Fibroblast of lung (primary cell): Measurements from ENCODE around the gene NPS. TPM values are rescaled to one million over a fixed set of nuclear protein-coding genes. Genes with fewer than 3 reads are reported as not detected.

Experiments
- DNase-seq, 2 donors: peaks; one replicate each; pipeline versions ENCODE4 v3.0.0 to v3.0.0-alpha.2; 2010; ENCODE audit warnings: low read depth in 2 of 2
- H2AFZ ChIP-seq: 2 replicates; pipeline ENCODE4 v1.5.1; 2012; ENCODE audit warnings: low read length, control low read depth, inconsistent platforms
- H3K27ac ChIP-seq: 2 replicates; pipeline ENCODE4 v1.5.1; 2011; ENCODE audit warnings: low read length, control low read depth; ENCODE audit not compliant: insufficient read depth
- H3K27me3 ChIP-seq: 2 replicates; pipeline ENCODE4 v1.5.1; 2011; ENCODE audit warnings: mild to moderate bottlenecking, low read length; ENCODE audit not compliant: control insufficient read depth, insufficient read depth
- H3K36me3 ChIP-seq: 2 replicates; pipeline ENCODE4 v1.5.1; 2011; ENCODE audit warnings: low read length; ENCODE audit not compliant: control insufficient read depth, insufficient read depth
- H3K4me1 ChIP-seq: 2 replicates; pipeline ENCODE4 v1.5.1; 2011; ENCODE audit warnings: low read length; ENCODE audit not compliant: control insufficient read depth, insufficient read depth; ENCODE audit errors: extremely low read depth
- H3K4me2 ChIP-seq: 2 replicates; pipeline ENCODE4 v1.5.1; 2011; ENCODE audit warnings: low read length, control low read depth; ENCODE audit not compliant: insufficient read depth; ENCODE audit errors: extremely low read depth
- H3K4me3 ChIP-seq, 4 experiments: fragments of 200-600 bp in 1 of 4; sonication (generic) in 1 of 4; replicated peaks in 1 of 4; 2 replicates each; pipeline ENCODE4 v1.5.1; 2011 to 2016; ENCODE audit warnings: low read length in 4 of 4, low read depth in 3 of 4, mild to moderate bottlenecking in 3 of 4, control low read depth in 2 of 4, inconsistent platforms in 1 of 4, mixed read lengths in 1 of 4; ENCODE audit not compliant: insufficient read depth in 1 of 4; ENCODE audit errors: control extremely low read depth in 1 of 4
- H3K79me2 ChIP-seq: 2 replicates; pipeline ENCODE4 v1.5.1; 2012; ENCODE audit warnings: mild to moderate bottlenecking, low read length, inconsistent platforms; ENCODE audit not compliant: control insufficient read depth, insufficient read depth
- H3K9ac ChIP-seq: 2 replicates; pipeline ENCODE4 v1.5.1; 2011; ENCODE audit warnings: mild to moderate bottlenecking, low read length, control low read depth; ENCODE audit not compliant: insufficient read depth
- H3K9me3 ChIP-seq: 2 replicates; pipeline ENCODE4 v1.5.1; 2012; ENCODE audit warnings: low read depth, low read length; ENCODE audit not compliant: control insufficient read depth, insufficient read depth
- H4K20me1 ChIP-seq: 2 replicates; pipeline ENCODE4 v1.5.1; 2011; ENCODE audit warnings: low read length; ENCODE audit not compliant: control insufficient read depth, insufficient read depth; ENCODE audit errors: extremely low read depth
- EZH2 ChIP-seq: IDR thresholded peaks from 2 replicates; pipeline ENCODE4 v1.5.1; 2012; ENCODE audit warnings: low read length, control low read depth, mild to moderate bottlenecking; ENCODE audit errors: missing control alignments
- polyA plus RNA-seq, 2 donors: library from polyadenylated mRNA; depleted of rRNA in 1 of 2; stranded (reverse) in 1 of 2; unstranded in 1 of 2; fragments of >200 nt; gene quantifications; 2 replicates each; pipeline ENCODE4 v1.2.1, GENCODE V29; 2011 to 2012; ENCODE audit warnings: missing spikeins in 1 of 2
- total RNA-seq: library from RNA; depleted of rRNA; stranded (reverse); fragments of >200 nt; gene quantifications from 2 replicates; pipeline ENCODE4 v1.2.1, GENCODE V29; 2014
- TF ChIP-seq, protein P1 (sequence below), 2 donors: IDR thresholded peaks in 1 of 2; conservative IDR thresholded peaks in 1 of 2; 1 replicate in 1 of 2; 2 replicates in 1 of 2; pipeline ENCODE4 v1.5.1; 2011 to 2012; ENCODE audit warnings: low read length in 2 of 2, control low read depth in 1 of 2, inconsistent platforms in 1 of 2, low read depth in 1 of 2, mild to moderate bottlenecking in 1 of 2

NPS gene
- total and polyA plus RNA-seq, 2 donors (not counting 1 experiment from before 2014, with no cell fraction given) = not detected

- no peaks in the 10 kb centered on the region for H3K4me1 ChIP-seq
- H3K4me3 ChIP-seq = no peak overlapping the region
- TF ChIP-seq EZH2 = no peak
- TF ChIP-seq, protein P1, sequence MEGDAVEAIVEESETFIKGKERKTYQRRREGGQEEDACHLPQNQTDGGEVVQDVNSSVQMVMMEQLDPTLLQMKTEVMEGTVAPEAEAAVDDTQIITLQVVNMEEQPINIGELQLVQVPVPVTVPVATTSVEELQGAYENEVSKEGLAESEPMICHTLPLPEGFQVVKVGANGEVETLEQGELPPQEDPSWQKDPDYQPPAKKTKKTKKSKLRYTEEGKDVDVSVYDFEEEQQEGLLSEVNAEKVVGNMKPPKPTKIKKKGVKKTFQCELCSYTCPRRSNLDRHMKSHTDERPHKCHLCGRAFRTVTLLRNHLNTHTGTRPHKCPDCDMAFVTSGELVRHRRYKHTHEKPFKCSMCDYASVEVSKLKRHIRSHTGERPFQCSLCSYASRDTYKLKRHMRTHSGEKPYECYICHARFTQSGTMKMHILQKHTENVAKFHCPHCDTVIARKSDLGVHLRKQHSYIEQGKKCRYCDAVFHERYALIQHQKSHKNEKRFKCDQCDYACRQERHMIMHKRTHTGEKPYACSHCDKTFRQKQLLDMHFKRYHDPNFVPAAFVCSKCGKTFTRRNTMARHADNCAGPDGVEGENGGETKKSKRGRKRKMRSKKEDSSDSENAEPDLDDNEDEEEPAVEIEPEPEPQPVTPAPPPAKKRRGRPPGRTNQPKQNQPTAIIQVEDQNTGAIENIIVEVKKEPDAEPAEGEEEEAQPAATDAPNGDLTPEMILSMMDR (conservative IDR thresholded peaks at IDR 0.05 in 1 of 2, IDR thresholded peaks at IDR 0.05 in 1 of 2; ENCODE audit: low read depth in 1 of 2, low read length in 2 of 2) = no peak
- no peaks in the 10 kb centered on the region for H3K79me2 ChIP-seq
- H3K27ac ChIP-seq = no peak overlapping the region
- no peaks in the 10 kb centered on the region for H4K20me1 ChIP-seq
- H3K9ac ChIP-seq = no peak overlapping the region
- H3K36me3 ChIP-seq = no peaks in the 10 kb centered on the region
- H3K27me3 ChIP-seq = no peaks in the 10 kb centered on the region
- H3K9me3 ChIP-seq = no peaks in the 10 kb centered on the region
- H3K4me2 ChIP-seq = no peak overlapping the region
- H2AFZ ChIP-seq = no peak overlapping the region
- DNase-seq = no peak
Measured at GRCh38 chr10:127522298-127522697, 26.8 kb upstream of the NPS start.

- no peak overlapping the region for H2AFZ ChIP-seq
- H3K9ac ChIP-seq = no peak overlapping the region
- H3K4me1 ChIP-seq = no peaks in the 10 kb centered on the region
- H3K4me2 ChIP-seq = no peak overlapping the region
- TF ChIP-seq EZH2 = no peak
- TF ChIP-seq, protein P1 (conservative IDR thresholded peaks at IDR 0.05 in 1 of 2, IDR thresholded peaks at IDR 0.05 in 1 of 2; ENCODE audit: low read depth in 1 of 2, low read length in 2 of 2) = no peak
- no peak for DNase-seq
- no peaks in the 10 kb centered on the region for H3K27me3 ChIP-seq
- no peak overlapping the region for H3K4me3 ChIP-seq
- no peaks in the 10 kb centered on the region for H3K9me3 ChIP-seq
- H4K20me1 ChIP-seq = no peaks in the 10 kb centered on the region
- H3K79me2 ChIP-seq = no peaks in the 10 kb centered on the region
- H3K27ac ChIP-seq = no peak overlapping the region
- H3K36me3 ChIP-seq = no peaks in the 10 kb centered on the region
Measured at GRCh38 chr10:127523476-127523875, 25.6 kb upstream of the NPS start.

DNA sequence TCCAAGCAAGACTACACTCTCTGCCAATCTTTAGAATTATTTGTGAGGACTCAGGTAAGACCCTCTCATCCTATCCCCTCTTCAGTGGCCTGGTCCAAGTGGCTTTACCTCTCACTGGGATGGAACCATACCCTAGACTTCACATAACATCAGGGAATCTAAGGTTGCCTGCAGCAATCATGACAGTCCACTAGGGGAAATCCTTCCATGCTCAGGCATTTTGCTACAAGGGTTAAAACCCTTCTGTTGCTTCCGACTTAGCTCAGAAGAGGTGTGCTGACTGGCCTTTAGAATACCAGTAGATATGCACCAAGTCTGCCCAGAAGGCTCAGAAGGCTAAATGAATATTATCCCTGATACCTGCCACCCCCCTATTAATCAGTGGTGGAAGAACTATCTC is 24.9 kb upstream of the NPS start:
- H3K4me3 ChIP-seq = no peak overlapping the region
- DNase-seq = no peak
- H4K20me1 ChIP-seq = no peaks in the 10 kb centered on the region
- H3K27me3 ChIP-seq = no peaks in the 10 kb centered on the region
- no peak overlapping the region for H2AFZ ChIP-seq
- H3K9ac ChIP-seq = no peak overlapping the region
- no peak overlapping the region for H3K27ac ChIP-seq
- TF ChIP-seq EZH2 = no peak
- TF ChIP-seq, protein P1 (conservative IDR thresholded peaks at IDR 0.05 in 1 of 2, IDR thresholded peaks at IDR 0.05 in 1 of 2; ENCODE audit: low read depth in 1 of 2, low read length in 2 of 2) = no peak
- no peaks in the 10 kb centered on the region for H3K9me3 ChIP-seq
- H3K4me1 ChIP-seq = no peaks in the 10 kb centered on the region
- no peak overlapping the region for H3K4me2 ChIP-seq
- H3K36me3 ChIP-seq = no peaks in the 10 kb centered on the region
- H3K79me2 ChIP-seq = no peaks in the 10 kb centered on the region
